SU-DHL-6 (cell line): ENCODE results near the gene WNT3A.

Experiments used
- EZH2phosphoT487 ChIP-seq: fragments of 200-600 bp; sonication (generic), shearing (Covaris generic); conservative IDR thresholded peaks from 2 replicates; pipeline ENCODE4 v1.6.1; 2018; ENCODE audit warnings: mild to moderate bottlenecking, antibody characterized with exemption, low read length, moderate library complexity, mixed read lengths
- TF ChIP-seq, protein P1 (sequence below): fragments of 200-600 bp; sonication (generic); IDR thresholded peaks from one replicate; pipeline ENCODE4 v1.5.1; 2017; ENCODE audit warnings: antibody characterized with exemption, mild to moderate bottlenecking, low read length, moderate library complexity; ENCODE audit not compliant: insufficient read depth, poor library complexity, severe bottlenecking

DNA sequence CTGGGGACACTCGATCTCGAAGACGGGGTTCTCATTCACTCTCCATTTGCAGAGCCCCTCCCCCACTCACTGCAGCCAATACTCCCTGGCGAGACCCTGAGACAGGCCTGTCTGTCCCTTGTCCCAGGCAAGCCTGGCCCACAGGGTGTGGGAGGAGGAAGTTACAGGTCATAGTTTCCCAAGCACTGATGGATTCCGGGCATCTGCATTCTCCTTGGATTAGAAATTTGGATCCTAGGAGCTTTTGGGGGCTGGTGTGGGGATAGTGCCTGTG lies 11.3 kb downstream of the WNT3A start:
- TF ChIP-seq, protein P1, sequence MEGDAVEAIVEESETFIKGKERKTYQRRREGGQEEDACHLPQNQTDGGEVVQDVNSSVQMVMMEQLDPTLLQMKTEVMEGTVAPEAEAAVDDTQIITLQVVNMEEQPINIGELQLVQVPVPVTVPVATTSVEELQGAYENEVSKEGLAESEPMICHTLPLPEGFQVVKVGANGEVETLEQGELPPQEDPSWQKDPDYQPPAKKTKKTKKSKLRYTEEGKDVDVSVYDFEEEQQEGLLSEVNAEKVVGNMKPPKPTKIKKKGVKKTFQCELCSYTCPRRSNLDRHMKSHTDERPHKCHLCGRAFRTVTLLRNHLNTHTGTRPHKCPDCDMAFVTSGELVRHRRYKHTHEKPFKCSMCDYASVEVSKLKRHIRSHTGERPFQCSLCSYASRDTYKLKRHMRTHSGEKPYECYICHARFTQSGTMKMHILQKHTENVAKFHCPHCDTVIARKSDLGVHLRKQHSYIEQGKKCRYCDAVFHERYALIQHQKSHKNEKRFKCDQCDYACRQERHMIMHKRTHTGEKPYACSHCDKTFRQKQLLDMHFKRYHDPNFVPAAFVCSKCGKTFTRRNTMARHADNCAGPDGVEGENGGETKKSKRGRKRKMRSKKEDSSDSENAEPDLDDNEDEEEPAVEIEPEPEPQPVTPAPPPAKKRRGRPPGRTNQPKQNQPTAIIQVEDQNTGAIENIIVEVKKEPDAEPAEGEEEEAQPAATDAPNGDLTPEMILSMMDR: no peak
- no peak for TF ChIP-seq EZH2phosphoT487
